ENCODE measurements around the gene ABCC4. TPM values are rescaled to one million over a fixed set of nuclear protein-coding genes. Genes with fewer than 3 reads are reported as not detected.

ABCC4 gene, protein sequence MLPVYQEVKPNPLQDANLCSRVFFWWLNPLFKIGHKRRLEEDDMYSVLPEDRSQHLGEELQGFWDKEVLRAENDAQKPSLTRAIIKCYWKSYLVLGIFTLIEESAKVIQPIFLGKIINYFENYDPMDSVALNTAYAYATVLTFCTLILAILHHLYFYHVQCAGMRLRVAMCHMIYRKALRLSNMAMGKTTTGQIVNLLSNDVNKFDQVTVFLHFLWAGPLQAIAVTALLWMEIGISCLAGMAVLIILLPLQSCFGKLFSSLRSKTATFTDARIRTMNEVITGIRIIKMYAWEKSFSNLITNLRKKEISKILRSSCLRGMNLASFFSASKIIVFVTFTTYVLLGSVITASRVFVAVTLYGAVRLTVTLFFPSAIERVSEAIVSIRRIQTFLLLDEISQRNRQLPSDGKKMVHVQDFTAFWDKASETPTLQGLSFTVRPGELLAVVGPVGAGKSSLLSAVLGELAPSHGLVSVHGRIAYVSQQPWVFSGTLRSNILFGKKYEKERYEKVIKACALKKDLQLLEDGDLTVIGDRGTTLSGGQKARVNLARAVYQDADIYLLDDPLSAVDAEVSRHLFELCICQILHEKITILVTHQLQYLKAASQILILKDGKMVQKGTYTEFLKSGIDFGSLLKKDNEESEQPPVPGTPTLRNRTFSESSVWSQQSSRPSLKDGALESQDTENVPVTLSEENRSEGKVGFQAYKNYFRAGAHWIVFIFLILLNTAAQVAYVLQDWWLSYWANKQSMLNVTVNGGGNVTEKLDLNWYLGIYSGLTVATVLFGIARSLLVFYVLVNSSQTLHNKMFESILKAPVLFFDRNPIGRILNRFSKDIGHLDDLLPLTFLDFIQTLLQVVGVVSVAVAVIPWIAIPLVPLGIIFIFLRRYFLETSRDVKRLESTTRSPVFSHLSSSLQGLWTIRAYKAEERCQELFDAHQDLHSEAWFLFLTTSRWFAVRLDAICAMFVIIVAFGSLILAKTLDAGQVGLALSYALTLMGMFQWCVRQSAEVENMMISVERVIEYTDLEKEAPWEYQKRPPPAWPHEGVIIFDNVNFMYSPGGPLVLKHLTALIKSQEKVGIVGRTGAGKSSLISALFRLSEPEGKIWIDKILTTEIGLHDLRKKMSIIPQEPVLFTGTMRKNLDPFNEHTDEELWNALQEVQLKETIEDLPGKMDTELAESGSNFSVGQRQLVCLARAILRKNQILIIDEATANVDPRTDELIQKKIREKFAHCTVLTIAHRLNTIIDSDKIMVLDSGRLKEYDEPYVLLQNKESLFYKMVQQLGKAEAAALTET (N-terminal part only)
- total RNA-seq (58.0 and 98.8 TPM in 2 replicates), polyA plus RNA-seq (35.2 and 86.4 TPM in 2 replicates), polyA minus RNA-seq (ENCODE audit: low replicate concordance) (47.7 and 162 TPM in 2 replicates)
- polyA plus RNA-seq (2012): 18.2 and 47.7 TPM in 2 replicates

DNA sequence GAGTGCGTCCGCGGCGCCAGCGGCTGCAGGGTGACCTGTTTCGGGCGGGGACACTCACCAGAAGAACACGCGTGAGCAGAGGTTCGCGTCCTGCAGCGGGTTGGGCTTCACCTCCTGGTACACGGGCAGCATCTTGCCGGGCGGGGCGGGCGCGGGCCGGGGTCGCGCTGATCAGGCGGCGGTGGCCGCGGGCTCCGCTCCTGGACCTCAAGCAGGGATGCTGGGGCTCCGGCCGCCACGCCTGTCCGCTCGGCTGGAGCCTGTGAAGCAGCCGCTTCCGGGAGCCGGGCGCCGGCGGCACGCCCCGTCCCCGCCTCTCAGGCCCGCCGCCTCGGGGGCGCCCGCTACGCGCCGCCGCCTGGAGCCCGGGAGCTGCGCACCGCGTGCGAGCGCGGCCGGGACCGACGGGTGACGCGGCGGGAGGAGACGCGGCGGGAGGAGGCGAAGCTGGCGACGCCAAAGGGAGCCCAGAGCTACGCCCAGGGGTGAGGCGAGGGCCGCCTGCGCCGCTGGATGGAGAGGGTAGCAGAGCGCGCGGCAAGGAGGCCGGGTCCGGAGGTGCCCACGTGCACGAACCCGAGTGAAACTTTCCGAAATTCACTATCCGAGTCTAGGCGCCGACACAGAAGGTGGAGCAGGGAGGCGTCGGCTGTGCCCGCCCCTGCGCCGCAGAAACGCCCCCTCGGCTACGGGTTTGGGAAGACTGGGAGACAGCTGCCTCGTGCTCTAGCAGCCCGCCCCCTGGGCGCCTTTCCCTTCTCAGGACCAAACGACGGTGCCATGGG is at the start of gene ABCC4:
Gene ABCC4, minus strand, starts transcription at position 269 of the 785 bp plus-strand sequence. Its CDS starts 137 bp downstream, at position 132.
- Histone ChIP-seq H2AFZ (ENCODE audit: low read length) (peak within 1 kb of the TSS; percentile 58), H3K79me2 (ENCODE audit: control insufficient read depth, insufficient read depth, low read length) (peaks cover 34% of the 10 kb centered on the region), H3K9ac (ENCODE audit: insufficient read depth, low read length) (peak within 1 kb of the TSS; percentile 75), H3K36me3 (ENCODE audit: control insufficient read depth, insufficient read depth, low read length) (no peaks in the 10 kb centered on the region), H3K4me3 (replicated peaks in 1 of 4; ENCODE audit: control extremely low read depth in 1 of 4, insufficient read depth in 1 of 4, low read depth in 3 of 4, low read length in 4 of 4) (peak within 1 kb of the TSS; percentile 70 to 96 (median 82)), H3K27ac (ENCODE audit: insufficient read depth, low read length) (peak within 1 kb of the TSS; percentile 85), H3K27me3 (ENCODE audit: control insufficient read depth, insufficient read depth, low read length) (no peaks in the 10 kb centered on the region), H3K4me1 (ENCODE audit: control insufficient read depth, extremely low read depth, insufficient read depth, low read length) (peaks cover 2% of the 10 kb centered on the region), H3K9me3 (ENCODE audit: control insufficient read depth, insufficient read depth, low read depth, low read length) (no peaks in the 10 kb centered on the region), H3K4me2 (ENCODE audit: extremely low read depth, insufficient read depth, low read length) (peak within 1 kb of the TSS; percentile 89), H4K20me1 (ENCODE audit: control insufficient read depth, extremely low read depth, insufficient read depth, low read length) (no peaks in the 10 kb centered on the region)
- DNase-seq (ENCODE audit: low read depth in 2 of 2): peak; percentile 68 to 72
- TF ChIP-seq EZH2 (IDR thresholded peaks at IDR 0.05; ENCODE audit: low read length, missing control alignments): no peak
- TF ChIP-seq, protein P1, sequence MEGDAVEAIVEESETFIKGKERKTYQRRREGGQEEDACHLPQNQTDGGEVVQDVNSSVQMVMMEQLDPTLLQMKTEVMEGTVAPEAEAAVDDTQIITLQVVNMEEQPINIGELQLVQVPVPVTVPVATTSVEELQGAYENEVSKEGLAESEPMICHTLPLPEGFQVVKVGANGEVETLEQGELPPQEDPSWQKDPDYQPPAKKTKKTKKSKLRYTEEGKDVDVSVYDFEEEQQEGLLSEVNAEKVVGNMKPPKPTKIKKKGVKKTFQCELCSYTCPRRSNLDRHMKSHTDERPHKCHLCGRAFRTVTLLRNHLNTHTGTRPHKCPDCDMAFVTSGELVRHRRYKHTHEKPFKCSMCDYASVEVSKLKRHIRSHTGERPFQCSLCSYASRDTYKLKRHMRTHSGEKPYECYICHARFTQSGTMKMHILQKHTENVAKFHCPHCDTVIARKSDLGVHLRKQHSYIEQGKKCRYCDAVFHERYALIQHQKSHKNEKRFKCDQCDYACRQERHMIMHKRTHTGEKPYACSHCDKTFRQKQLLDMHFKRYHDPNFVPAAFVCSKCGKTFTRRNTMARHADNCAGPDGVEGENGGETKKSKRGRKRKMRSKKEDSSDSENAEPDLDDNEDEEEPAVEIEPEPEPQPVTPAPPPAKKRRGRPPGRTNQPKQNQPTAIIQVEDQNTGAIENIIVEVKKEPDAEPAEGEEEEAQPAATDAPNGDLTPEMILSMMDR (conservative IDR thresholded peaks at IDR 0.05 in 1 of 2, IDR thresholded peaks at IDR 0.05 in 1 of 2; ENCODE audit: low read depth in 1 of 2, low read length in 2 of 2): no peak

DNA sequence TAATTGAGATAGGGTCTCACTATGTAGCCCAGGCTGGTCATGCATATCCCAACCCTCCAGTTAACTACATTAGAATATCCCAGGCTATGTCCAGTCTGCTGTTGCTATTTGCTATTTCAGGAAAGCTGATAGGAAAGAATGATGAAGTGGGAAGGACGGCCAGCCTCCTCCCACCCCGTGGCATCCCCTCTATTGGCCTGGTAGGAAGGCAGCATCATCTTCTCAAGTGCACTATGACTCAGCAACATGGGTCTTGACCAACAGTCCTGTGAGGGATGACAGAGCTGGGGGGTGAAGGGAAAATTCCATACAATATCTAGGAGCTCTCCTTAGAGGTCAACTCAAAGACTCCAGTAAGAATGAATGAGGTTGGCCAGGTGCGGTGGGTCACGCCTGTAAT is 48.0 kb upstream of the ABCC4 start:
- H3K4me1 ChIP-seq (ENCODE audit: control insufficient read depth, extremely low read depth, insufficient read depth, low read length): no peaks in the 10 kb centered on the region
- no peaks in the 10 kb centered on the region for H3K79me2 ChIP-seq (ENCODE audit: control insufficient read depth, insufficient read depth, low read length)
- peak; percentile 9 to 51 for DNase-seq (ENCODE audit: low read depth in 2 of 2)
- H3K9ac ChIP-seq (ENCODE audit: insufficient read depth, low read length): no peak overlapping the region
- H3K9me3 ChIP-seq (ENCODE audit: control insufficient read depth, insufficient read depth, low read depth, low read length): no peaks in the 10 kb centered on the region
- H2AFZ ChIP-seq (ENCODE audit: low read length): no peak overlapping the region
- H3K4me3 ChIP-seq (replicated peaks in 1 of 4; ENCODE audit: control extremely low read depth in 1 of 4, insufficient read depth in 1 of 4, low read depth in 3 of 4, low read length in 4 of 4): no peak overlapping the region
- no peaks in the 10 kb centered on the region for H4K20me1 ChIP-seq (ENCODE audit: control insufficient read depth, extremely low read depth, insufficient read depth, low read length)
- H3K27me3 ChIP-seq (ENCODE audit: control insufficient read depth, insufficient read depth, low read length): no peaks in the 10 kb centered on the region
- no peak for TF ChIP-seq EZH2 (IDR thresholded peaks at IDR 0.05; ENCODE audit: low read length, missing control alignments)
- TF ChIP-seq, protein P1 (conservative IDR thresholded peaks at IDR 0.05 in 1 of 2, IDR thresholded peaks at IDR 0.05 in 1 of 2; ENCODE audit: low read depth in 1 of 2, low read length in 2 of 2): no peak
- H3K36me3 ChIP-seq (ENCODE audit: control insufficient read depth, insufficient read depth, low read length): no peaks in the 10 kb centered on the region
- H3K4me2 ChIP-seq (ENCODE audit: extremely low read depth, insufficient read depth, low read length): no peak overlapping the region
- H3K27ac ChIP-seq (ENCODE audit: insufficient read depth, low read length): no peak overlapping the region
